HFFc6 (cell line): ENCODE results near the gene UST. TPM values are rescaled to one million over a fixed set of nuclear protein-coding genes. Genes with fewer than 3 reads are reported as not detected.

ENCODE experiments used
- DNase-seq: peaks from one replicate; pipeline ENCODE4 v3.0.0-alpha.2; 2018
- H3K27ac Mint-ChIP-seq: 2 replicates; pipeline ENCODE4 v1.8.0; 2020; ENCODE audit warnings: mild to moderate bottlenecking, mixed read lengths
- H3K27me3 Mint-ChIP-seq: 2 replicates; pipeline ENCODE4 v1.8.0; 2021; ENCODE audit warnings: mild to moderate bottlenecking, moderate library complexity, mixed read lengths; ENCODE audit not compliant: insufficient read depth
- H3K36me3 Mint-ChIP-seq: 2 replicates; pipeline ENCODE4 v1.8.0; 2021; ENCODE audit warnings: low read depth, mixed read lengths
- H3K4me1 Mint-ChIP-seq: 2 replicates; pipeline ENCODE4 v1.8.0; 2020; ENCODE audit warnings: low read depth, mixed read lengths
- H3K4me3 Mint-ChIP-seq: 2 replicates; pipeline ENCODE4 v1.8.0; 2020; ENCODE audit warnings: mild to moderate bottlenecking, moderate library complexity, mixed read lengths
- H3K9me3 Mint-ChIP-seq: 2 replicates; pipeline ENCODE4 v1.8.0; 2020; ENCODE audit warnings: mild to moderate bottlenecking, mixed read lengths
- total RNA-seq, 6 experiments: library from RNA; stranded (reverse); fragmentation: NEBNext Ultra II Directional; extraction: Animal tissue kit (Norgen Biotek cat#: 25700); gene quantifications; 2 replicates in 1 of 6; 3 replicates in 5 of 6; pipeline ENCODE4 v1.2.3, GENCODE V29; 2021
- TF ChIP-seq, protein P1 (sequence below): fragments of 200-600 bp; sonication (generic); IDR thresholded peaks from 2 replicates; pipeline ENCODE4 v1.5.0; 2021; ENCODE audit warnings: antibody characterized with exemption, mild to moderate bottlenecking

UST gene
- total RNA-seq, 6 experiments from 2014 or later, result 12.9 to 17.3 (median 16.7) TPM

- DNase-seq, result no peak
- Mint-ChIP-seq H3K9me3 (peaks cover 5% of the 10 kb centered on the region; the same call in 1 of the 2 replicates), H3K4me3 (no peak overlapping the region), H3K27me3 (no peaks in the 10 kb centered on the region; the same call in none of the 2 replicates), H3K4me1 (peaks cover 7% of the 10 kb centered on the region), H3K36me3 (peaks cover 12% of the 10 kb centered on the region; the same call in 1 of the 2 replicates), H3K27ac (no peak overlapping the region)
- TF ChIP-seq, protein P1, sequence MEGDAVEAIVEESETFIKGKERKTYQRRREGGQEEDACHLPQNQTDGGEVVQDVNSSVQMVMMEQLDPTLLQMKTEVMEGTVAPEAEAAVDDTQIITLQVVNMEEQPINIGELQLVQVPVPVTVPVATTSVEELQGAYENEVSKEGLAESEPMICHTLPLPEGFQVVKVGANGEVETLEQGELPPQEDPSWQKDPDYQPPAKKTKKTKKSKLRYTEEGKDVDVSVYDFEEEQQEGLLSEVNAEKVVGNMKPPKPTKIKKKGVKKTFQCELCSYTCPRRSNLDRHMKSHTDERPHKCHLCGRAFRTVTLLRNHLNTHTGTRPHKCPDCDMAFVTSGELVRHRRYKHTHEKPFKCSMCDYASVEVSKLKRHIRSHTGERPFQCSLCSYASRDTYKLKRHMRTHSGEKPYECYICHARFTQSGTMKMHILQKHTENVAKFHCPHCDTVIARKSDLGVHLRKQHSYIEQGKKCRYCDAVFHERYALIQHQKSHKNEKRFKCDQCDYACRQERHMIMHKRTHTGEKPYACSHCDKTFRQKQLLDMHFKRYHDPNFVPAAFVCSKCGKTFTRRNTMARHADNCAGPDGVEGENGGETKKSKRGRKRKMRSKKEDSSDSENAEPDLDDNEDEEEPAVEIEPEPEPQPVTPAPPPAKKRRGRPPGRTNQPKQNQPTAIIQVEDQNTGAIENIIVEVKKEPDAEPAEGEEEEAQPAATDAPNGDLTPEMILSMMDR, result no peak
Observed at GRCh38 chr6:148816117-148816516, 69.3 kb downstream of the UST start.

GRCh38 chr6:148817689-148818088 is 70.9 kb downstream of the UST start:
- H3K9me3 Mint-ChIP-seq, result peaks cover 5% of the 10 kb centered on the region; the same call in 1 of the 2 replicates
- peaks cover 5% of the 10 kb centered on the region; the same call in 1 of the 2 replicates for H3K36me3 Mint-ChIP-seq
- H3K4me1 Mint-ChIP-seq, result peaks cover 1% of the 10 kb centered on the region
- no peak overlapping the region for H3K27ac Mint-ChIP-seq
- no peak for DNase-seq
- TF ChIP-seq, protein P1, result no peak
- no peaks in the 10 kb centered on the region; the same call in none of the 2 replicates for H3K27me3 Mint-ChIP-seq
- H3K4me3 Mint-ChIP-seq, result no peak overlapping the region

GRCh38 chr6:148818939-148819575 is 72.2 kb downstream of the UST start:
- TF ChIP-seq, protein P1, result no peak
- peaks cover 5% of the 10 kb centered on the region; the same call in 1 of the 2 replicates for H3K36me3 Mint-ChIP-seq
- peaks cover 5% of the 10 kb centered on the region; the same call in 1 of the 2 replicates for H3K9me3 Mint-ChIP-seq
- peak; percentile 7 for DNase-seq
- no peak overlapping the region for H3K27ac Mint-ChIP-seq
- H3K4me3 Mint-ChIP-seq, result no peak overlapping the region
- H3K27me3 Mint-ChIP-seq, result no peaks in the 10 kb centered on the region; the same call in none of the 2 replicates
- peaks cover 10% of the 10 kb centered on the region for H3K4me1 Mint-ChIP-seq

DNA sequence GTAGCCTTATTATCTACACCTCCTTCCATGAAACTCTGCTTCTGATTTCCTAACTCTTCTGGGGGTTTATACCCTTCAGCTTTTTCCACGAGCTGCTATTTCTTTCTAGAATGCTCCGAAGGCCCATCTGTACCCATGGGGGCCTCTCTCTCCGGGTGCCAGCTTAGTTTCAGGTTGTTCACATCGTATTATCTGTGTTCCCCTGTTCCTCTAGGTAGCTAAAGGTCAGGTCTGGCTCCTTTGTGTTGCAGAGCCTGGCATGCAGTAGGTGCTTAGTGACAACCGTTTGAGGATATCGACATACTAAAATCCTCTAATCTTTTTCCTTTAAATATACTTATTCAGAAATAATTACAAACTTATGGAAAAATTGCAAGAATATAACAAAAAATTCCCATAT is 73.0 kb downstream of the UST start:
- Mint-ChIP-seq H3K27ac (no peak overlapping the region), H3K4me3 (no peak overlapping the region), H3K36me3 (peaks cover 7% of the 10 kb centered on the region; the same call in 1 of the 2 replicates), H3K9me3 (peaks cover 2% of the 10 kb centered on the region; the same call in 1 of the 2 replicates), H3K4me1 (peaks cover 10% of the 10 kb centered on the region), H3K27me3 (no peaks in the 10 kb centered on the region; the same call in none of the 2 replicates)
- TF ChIP-seq, protein P1, result no peak
- DNase-seq, result no peak

DNA sequence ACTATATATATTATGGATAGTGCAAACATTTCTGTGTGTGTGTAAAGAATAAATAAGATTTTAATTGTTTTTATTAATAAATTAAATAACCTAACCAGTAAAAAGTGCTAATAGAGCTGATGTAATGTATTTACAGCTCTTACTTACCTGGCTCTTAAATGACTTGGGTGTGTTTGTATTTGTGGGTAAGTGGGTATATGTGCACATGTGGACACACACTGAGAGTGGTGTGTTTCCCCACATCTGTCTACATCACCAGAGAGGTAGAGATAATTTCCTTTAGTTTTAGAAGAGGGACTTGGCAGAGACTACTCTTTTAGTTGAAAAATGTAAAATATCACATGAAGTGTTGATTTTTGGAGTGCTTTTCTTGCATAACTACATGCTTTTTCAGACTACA is 76.0 kb downstream of the UST start:
- Mint-ChIP-seq H3K27me3 (no peaks in the 10 kb centered on the region; the same call in none of the 2 replicates), H3K4me1 (peaks cover 20% of the 10 kb centered on the region), H3K9me3 (no peaks in the 10 kb centered on the region), H3K27ac (no peak overlapping the region), H3K4me3 (no peak overlapping the region), H3K36me3 (0 out of 2 replicates have a peak, but pooled peaks cover 3% of the 10 kb centered on the region)
- TF ChIP-seq, protein P1, result no peak
- DNase-seq, result no peak
